Measurements from ENCODE around the gene KLHDC1.
"Not testable (repeated sequence)": the region's sequence is repeated elsewhere in the genome, so short reads cannot be mapped to it uniquely, and the experiment has no call there.

KLHDC1 gene

GRCh38 chr14:49720744-49721143 lies 27.8 kb downstream of the KLHDC1 start:
- Histone ChIP-seq H3K9ac (ENCODE audit: low read length) (no peak overlapping the region), H3K79me2 (ENCODE audit: insufficient read depth, low read length) (no peaks in the 10 kb centered on the region), H3K9me2 (replicated peaks; ENCODE audit: insufficient read depth, low read length) (no peaks in the 10 kb centered on the region), H3K36me3 (ENCODE audit: low read length) (no peaks in the 10 kb centered on the region), H2AFZ (ENCODE audit: low read depth, low read length, severe bottlenecking) (no peak overlapping the region), H3K27ac (ENCODE audit: low read depth, low read length) (no peak overlapping the region), H3K4me3 (ENCODE audit: insufficient read depth, low read length, poor library complexity, severe bottlenecking) (no peak overlapping the region), H3K4me2 (ENCODE audit: low read depth, low read length, poor library complexity, severe bottlenecking) (no peak overlapping the region), H3K9me3 (ENCODE audit: insufficient read depth, low read length) (no peaks in the 10 kb centered on the region), H3K27me3 (ENCODE audit: low read length) (no peaks in the 10 kb centered on the region), H3F3A (ENCODE audit: insufficient read depth) (no peaks in the 10 kb centered on the region), H4K20me1 (ENCODE audit: low read depth, low read length) (no peaks in the 10 kb centered on the region)
- TF ChIP-seq EZH2phosphoT487 (conservative IDR thresholded peaks at IDR 0.05; ENCODE audit: low read length) (no peak), CTCF (IDR thresholded peaks at IDR 0.05; ENCODE audit: insufficient read depth, low read length, poor library complexity, severe bottlenecking) (no peak)

- not testable (repeated sequence) for H3K27me3 ChIP-seq (ENCODE audit: low read length); H4K20me1 ChIP-seq (ENCODE audit: low read depth, low read length); H3F3A ChIP-seq (ENCODE audit: insufficient read depth); H2AFZ ChIP-seq (ENCODE audit: low read depth, low read length, severe bottlenecking); H3K9ac ChIP-seq (ENCODE audit: low read length); H3K9me3 ChIP-seq (ENCODE audit: insufficient read depth, low read length); H3K27ac ChIP-seq (ENCODE audit: low read depth, low read length); H3K4me2 ChIP-seq (ENCODE audit: low read depth, low read length, poor library complexity, severe bottlenecking); H3K36me3 ChIP-seq (ENCODE audit: low read length); H3K79me2 ChIP-seq (ENCODE audit: insufficient read depth, low read length); H3K4me3 ChIP-seq (ENCODE audit: insufficient read depth, low read length, poor library complexity, severe bottlenecking); H3K9me2 ChIP-seq (replicated peaks; ENCODE audit: insufficient read depth, low read length)
These were observed 29.0 kb downstream of the KLHDC1 start for GRCh38 chr14:49721733-49722435.

- Histone ChIP-seq H3K79me2 (ENCODE audit: insufficient read depth, low read length) (no peaks in the 10 kb centered on the region), H3K36me3 (ENCODE audit: low read length) (no peaks in the 10 kb centered on the region), H3K27ac (ENCODE audit: low read depth, low read length) (no peak overlapping the region), H3F3A (ENCODE audit: insufficient read depth) (no peaks in the 10 kb centered on the region), H3K4me3 (ENCODE audit: insufficient read depth, low read length, poor library complexity, severe bottlenecking) (no peak overlapping the region), H3K9me2 (replicated peaks; ENCODE audit: insufficient read depth, low read length) (no peaks in the 10 kb centered on the region), H3K9ac (ENCODE audit: low read length) (no peak overlapping the region), H4K20me1 (ENCODE audit: low read depth, low read length) (no peaks in the 10 kb centered on the region), H3K4me2 (ENCODE audit: low read depth, low read length, poor library complexity, severe bottlenecking) (no peak overlapping the region), H3K27me3 (ENCODE audit: low read length) (no peaks in the 10 kb centered on the region), H3K9me3 (ENCODE audit: insufficient read depth, low read length) (no peaks in the 10 kb centered on the region), H2AFZ (ENCODE audit: low read depth, low read length, severe bottlenecking) (no peak overlapping the region)
- TF ChIP-seq CTCF (IDR thresholded peaks at IDR 0.05; ENCODE audit: insufficient read depth, low read length, poor library complexity, severe bottlenecking), result no peak
These were observed 34.3 kb downstream of the KLHDC1 start for GRCh38 chr14:49727171-49727570.

GRCh38 chr14:49732896-49733295 lies 40.0 kb downstream of the KLHDC1 start:
- Histone ChIP-seq H2AFZ (ENCODE audit: low read depth, low read length, severe bottlenecking) (no peak overlapping the region), H3K4me3 (ENCODE audit: insufficient read depth, low read length, poor library complexity, severe bottlenecking) (no peak overlapping the region), H3K9me3 (ENCODE audit: insufficient read depth, low read length) (no peaks in the 10 kb centered on the region), H4K20me1 (ENCODE audit: low read depth, low read length) (no peaks in the 10 kb centered on the region), H3K36me3 (ENCODE audit: low read length) (no peaks in the 10 kb centered on the region), H3F3A (ENCODE audit: insufficient read depth) (no peaks in the 10 kb centered on the region), H3K9me2 (replicated peaks; ENCODE audit: insufficient read depth, low read length) (no peaks in the 10 kb centered on the region), H3K27ac (ENCODE audit: low read depth, low read length) (no peak overlapping the region), H3K4me2 (ENCODE audit: low read depth, low read length, poor library complexity, severe bottlenecking) (no peak overlapping the region), H3K27me3 (ENCODE audit: low read length) (no peaks in the 10 kb centered on the region), H3K79me2 (ENCODE audit: insufficient read depth, low read length) (no peaks in the 10 kb centered on the region), H3K9ac (ENCODE audit: low read length) (no peak overlapping the region)
- TF ChIP-seq CTCF (IDR thresholded peaks at IDR 0.05; ENCODE audit: insufficient read depth, low read length, poor library complexity, severe bottlenecking) (no peak), EZH2phosphoT487 (conservative IDR thresholded peaks at IDR 0.05; ENCODE audit: low read length) (no peak)
